ENCODE measurements around the gene HOXB3.

The HOXB3 gene

DNA sequence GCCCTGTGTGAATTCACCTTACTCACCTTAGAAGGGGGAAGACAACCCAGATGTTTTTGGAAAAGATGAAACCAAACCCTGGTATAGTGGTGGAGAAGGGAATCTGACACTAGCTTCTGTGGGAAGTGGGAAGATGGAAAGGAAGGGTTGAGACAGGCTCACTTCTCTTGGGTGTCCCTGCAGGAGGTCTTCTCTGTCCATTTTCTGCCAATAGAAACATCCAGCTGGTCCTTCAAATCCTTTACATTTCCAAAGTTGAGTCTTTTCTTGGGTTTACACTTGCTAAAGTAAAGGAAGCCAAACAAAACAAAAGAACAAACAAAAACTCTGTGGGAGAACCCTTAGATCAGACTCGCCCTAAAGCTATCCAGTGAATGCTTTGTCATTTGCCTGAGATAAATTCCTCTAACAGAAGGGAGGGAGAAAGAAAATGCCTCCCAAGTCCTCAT, 69.4 kb downstream of the HOXB3 start:
- TF ChIP-seq, protein P1, sequence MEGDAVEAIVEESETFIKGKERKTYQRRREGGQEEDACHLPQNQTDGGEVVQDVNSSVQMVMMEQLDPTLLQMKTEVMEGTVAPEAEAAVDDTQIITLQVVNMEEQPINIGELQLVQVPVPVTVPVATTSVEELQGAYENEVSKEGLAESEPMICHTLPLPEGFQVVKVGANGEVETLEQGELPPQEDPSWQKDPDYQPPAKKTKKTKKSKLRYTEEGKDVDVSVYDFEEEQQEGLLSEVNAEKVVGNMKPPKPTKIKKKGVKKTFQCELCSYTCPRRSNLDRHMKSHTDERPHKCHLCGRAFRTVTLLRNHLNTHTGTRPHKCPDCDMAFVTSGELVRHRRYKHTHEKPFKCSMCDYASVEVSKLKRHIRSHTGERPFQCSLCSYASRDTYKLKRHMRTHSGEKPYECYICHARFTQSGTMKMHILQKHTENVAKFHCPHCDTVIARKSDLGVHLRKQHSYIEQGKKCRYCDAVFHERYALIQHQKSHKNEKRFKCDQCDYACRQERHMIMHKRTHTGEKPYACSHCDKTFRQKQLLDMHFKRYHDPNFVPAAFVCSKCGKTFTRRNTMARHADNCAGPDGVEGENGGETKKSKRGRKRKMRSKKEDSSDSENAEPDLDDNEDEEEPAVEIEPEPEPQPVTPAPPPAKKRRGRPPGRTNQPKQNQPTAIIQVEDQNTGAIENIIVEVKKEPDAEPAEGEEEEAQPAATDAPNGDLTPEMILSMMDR (IDR thresholded peaks at IDR 0.05; ENCODE audit: insufficient read depth, low read depth, low read length, missing control alignments), result no peak
- no peak for DNase-seq (ENCODE audit: low read depth)
- no peak overlapping the region for H3K4me3 ChIP-seq (ENCODE audit: low read length)

DNA sequence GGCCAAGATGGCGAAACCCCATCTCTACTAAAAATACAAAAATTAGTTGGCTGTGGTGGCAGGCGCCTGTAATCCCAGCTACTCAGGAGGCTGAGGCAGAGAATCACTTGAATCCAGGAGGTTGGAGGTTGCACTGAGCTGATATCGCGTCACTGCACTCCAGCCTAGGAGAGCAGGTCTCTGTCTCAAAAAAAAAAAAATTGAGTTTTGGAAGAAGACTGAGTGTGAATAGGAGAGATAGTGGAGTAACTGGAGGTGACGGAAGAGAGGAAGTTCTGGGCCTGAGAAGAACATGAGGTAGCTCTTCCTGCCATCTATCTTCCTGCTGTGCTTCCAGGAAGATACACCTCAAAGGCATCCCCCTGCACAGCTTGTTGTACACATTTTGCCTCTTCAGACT, 70.6 kb downstream of the HOXB3 start:
- no peak overlapping the region for H3K4me3 ChIP-seq (ENCODE audit: low read length)
- no peak for DNase-seq (ENCODE audit: low read depth)
- TF ChIP-seq, protein P1 (IDR thresholded peaks at IDR 0.05; ENCODE audit: insufficient read depth, low read depth, low read length, missing control alignments), result no peak

DNA sequence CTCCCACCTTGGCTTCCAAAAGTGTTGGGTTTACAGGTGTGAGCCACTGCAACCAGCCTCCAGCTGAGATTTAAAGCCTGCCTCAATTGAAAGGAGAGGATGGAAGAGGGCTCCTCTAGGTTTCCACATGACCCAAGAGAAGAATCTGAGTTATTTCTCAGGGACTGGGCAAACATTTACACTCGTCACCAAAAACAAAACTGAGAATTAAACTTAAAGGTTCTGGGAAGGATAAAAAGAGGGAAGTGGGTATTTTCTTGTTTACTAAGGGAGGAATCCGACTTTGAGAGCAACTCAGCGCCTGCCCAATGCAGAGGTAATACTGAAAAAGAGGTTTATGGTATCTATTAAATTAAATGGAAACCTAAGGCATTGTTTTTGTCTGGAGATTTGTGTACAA, 72.6 kb downstream of the HOXB3 start:
- DNase-seq (ENCODE audit: low read depth), result no peak
- TF ChIP-seq, protein P1 (IDR thresholded peaks at IDR 0.05; ENCODE audit: insufficient read depth, low read depth, low read length, missing control alignments), result no peak
- no peak overlapping the region for H3K4me3 ChIP-seq (ENCODE audit: low read length)

DNA sequence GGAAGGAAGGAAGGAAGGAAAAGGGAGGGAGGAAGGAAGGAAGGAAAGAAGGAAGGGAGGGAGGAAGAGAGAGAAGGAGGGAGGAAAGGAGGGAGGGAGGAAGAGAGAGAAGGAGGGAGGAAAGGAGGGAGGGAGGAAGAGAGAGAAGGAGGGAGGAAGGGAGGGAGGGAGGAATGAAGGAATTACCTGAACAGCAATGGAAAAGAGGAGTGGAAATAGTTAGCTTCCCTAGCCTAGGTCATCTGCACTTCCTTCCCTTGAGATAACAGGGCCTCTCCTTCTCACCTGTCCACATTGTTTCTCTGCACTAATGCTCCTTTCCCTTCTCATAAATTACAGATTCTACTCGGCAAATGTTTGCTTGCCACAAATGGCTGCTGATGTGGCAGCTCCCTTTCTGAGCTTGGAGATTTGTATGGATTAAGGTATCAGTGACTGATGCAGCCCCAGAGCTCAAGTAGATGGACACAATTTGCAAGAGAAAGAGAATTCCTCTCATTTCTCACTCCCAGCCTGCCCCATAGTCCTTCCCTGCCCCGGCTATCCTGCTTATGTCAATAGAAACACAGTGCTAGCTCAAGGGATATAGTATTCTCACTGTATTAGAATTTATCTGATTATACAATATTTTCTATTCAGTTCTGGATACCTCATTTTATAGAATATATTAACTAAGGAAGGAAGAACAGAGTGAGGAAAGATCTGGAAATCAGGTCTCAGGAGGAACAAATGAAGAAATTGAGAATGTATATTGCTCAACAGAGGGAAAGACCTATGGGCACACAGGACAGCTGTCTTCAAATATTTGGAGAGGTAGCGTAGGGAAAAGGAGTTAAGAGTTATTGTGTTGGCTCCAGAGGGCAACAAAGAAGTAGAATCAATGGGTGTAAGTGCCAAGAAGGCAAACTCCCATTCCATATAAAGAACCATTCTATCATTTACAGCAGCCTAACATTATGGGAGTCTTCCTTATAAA, 73.8 kb downstream of the HOXB3 start:
- H3K4me3 ChIP-seq (ENCODE audit: low read length), result no peak overlapping the region
- DNase-seq (ENCODE audit: low read depth), result no peak
- TF ChIP-seq, protein P1 (IDR thresholded peaks at IDR 0.05; ENCODE audit: insufficient read depth, low read depth, low read length, missing control alignments), result no peak

DNA sequence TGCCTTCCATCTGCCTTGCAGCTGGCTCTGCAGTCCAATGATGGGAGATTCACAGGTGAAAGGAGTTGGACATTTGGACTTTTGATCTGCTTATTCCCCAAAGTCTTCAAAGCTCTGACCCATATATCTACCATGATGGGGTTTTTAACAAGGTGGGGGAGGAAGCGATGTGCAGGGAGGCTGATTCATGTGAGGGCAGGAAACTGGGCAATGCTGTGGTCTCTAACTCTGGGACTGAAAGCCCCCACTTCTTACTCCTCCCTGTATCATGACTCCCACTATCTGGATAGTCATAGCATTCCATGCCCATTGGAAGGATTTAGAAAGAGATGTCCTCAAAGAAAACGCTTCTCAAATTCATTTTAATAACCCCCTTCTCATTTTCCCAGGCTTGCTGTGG, 75.6 kb downstream of the HOXB3 start:
- TF ChIP-seq, protein P1 (IDR thresholded peaks at IDR 0.05; ENCODE audit: insufficient read depth, low read depth, low read length, missing control alignments), result no peak
- H3K4me3 ChIP-seq (ENCODE audit: low read length), result no peak overlapping the region
- no peak for DNase-seq (ENCODE audit: low read depth)

DNA sequence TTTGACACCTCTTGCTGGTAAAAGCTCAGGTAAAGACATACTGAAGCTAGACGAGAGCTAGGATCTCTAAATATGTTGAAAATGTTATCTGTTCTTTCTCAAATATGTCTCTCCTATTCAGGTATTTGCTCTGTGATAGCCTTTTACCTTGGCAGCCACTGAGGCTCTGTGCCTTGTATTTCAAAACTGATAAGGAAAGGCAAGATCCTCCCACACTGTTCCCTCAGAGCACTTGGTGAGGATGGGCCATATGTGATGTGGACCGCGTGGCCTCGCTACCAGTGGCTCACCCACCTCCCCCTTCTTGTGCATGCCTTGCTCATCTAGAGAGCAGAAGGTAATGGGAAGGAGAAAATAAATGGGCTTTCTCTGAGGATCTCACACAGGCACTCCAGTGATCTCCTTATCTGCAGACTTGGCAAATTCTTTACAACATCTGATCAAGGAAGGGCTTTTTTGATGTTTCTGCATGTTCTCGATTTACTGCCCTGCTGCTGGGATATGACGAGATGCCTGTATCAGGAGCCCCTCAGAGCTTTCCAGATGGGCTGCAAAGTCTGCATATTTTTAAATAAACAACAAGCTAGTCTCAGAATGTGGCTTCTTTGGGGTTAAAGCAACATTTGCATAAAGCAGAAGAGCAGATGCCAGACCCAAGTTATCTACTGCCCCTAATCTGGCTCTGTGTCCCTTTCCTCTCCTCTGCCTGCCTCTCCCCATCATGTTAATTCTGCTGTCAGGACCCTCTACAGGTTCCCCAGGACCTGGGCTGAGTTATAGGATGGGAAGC, 76.2 kb downstream of the HOXB3 start:
- DNase-seq (ENCODE audit: low read depth), result no peak
- TF ChIP-seq, protein P1 (IDR thresholded peaks at IDR 0.05; ENCODE audit: insufficient read depth, low read depth, low read length, missing control alignments), result no peak
- H3K4me3 ChIP-seq (ENCODE audit: low read length), result no peak overlapping the region

Measured in epithelial cell of esophagus (primary cell).